ENCODE measurements around the gene DCDC2B.

DCDC2B gene

GRCh38 chr1:32200226-32201010 is 8.5 kb upstream of the DCDC2B start, which contains the start of gene CCDC28B:
TSS of gene CCDC28B (plus strand) at chr1:32200595. CDS start at chr1:32201936, 1,341 bp downstream.
- H3K36me3 Mint-ChIP-seq, result peaks cover 51% of the 10 kb centered on the region
- CTCF ChIA-PET, result interaction anchor here (1.5 to 2.0 kb wide), 3 partner anchors 15 to 92 kb away, joined by 4 to 10 read pairs (median 7); partner anchors contain the start of gene KPNA6

DNA sequence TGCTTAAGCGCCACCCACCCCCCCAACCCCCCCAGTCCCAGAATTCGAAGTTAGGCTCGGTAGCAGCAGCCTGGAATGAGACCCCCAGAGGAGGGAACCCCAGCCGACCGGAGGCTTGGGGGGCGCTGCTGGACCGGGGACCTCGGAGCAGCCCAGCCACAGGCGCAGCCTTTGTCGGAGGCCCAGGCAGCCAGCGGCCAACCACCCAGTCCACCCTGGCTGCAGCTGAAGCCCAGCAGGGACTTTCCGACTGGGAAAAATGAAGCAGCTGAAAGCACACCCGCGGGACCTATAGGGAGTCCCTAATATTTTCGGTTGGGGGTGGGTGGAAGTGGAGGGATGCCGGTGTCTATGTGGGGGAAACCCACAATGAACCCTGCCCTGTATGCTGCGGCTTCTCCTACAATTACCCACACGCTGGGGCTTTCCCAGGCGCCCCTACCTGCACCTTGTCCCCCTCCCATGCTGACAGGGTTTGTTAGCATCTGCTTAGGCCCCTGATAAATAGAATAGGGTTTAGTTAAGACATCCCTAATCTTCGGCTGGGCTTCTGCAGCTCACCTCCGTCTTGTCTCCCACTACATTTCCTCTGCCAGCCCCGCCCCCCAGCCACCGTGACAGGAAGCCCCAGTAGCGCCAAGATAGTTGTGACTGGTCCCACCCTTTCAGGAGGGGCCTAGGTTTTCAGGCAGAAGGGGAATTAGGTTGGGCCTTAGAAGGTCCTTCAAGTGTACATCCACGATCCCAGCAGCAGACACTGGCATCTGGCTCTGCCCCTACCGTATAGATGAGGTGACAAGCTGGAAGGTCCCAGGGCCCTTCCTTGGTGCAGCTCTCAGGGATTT is 7.7 kb upstream of the DCDC2B start:
- DNase-seq, result peak; percentile 91
- Mint-ChIP-seq H3K27ac (peak overlapping the region; percentile 95), H3K4me1 (peaks cover 81% of the 10 kb centered on the region), H3K4me3 (peak overlapping the region; percentile 84), H3K36me3 (peaks cover 45% of the 10 kb centered on the region), H3K9me3 (no peaks in the 10 kb centered on the region), H3K27me3 (no peaks in the 10 kb centered on the region)
- CTCF ChIA-PET, result interaction anchor here (1.5 to 2.0 kb wide), 2 partner anchors 14 to 93 kb away, joined by 7 to 10 read pairs; partner anchors contain the start of gene KPNA6

More at GRCh38 chr1:32200226-32201010, 8.5 kb upstream of the DCDC2B start, which contains the start of gene CCDC28B:
- Mint-ChIP-seq H3K9me3 (no peaks in the 10 kb centered on the region), H3K4me3 (peak within 1 kb of the TSS; percentile 84), H3K27me3 (no peaks in the 10 kb centered on the region), H3K27ac (peak within 1 kb of the TSS; percentile 95), H3K4me1 (peaks cover 81% of the 10 kb centered on the region)
- peak; percentile 73 for DNase-seq

DNA sequence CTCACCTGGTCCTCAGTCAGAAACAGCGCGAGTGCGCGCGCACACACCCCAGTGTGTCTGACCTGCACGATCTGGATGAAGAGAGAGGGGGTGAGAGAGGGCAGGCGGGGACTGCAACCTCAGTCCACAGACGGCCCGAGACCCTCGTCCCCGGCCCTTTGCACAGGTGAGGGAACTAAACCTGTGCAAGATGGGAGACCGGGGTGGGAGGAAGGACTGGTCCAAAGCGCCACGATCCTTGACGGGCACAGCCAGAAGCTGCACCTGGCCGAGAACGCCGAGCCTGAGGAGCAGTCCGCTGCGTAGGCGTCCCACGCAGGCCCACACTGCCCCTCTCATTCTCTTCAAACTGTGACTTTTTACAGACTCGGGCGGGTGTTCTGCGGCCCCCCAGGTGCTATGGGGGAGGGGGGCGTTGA is 3.9 kb upstream of the DCDC2B start:
- no peaks in the 10 kb centered on the region for H3K9me3 Mint-ChIP-seq
- DNase-seq, result no peak
- no peaks in the 10 kb centered on the region for H3K27me3 Mint-ChIP-seq
- H3K36me3 Mint-ChIP-seq, result peaks cover 25% of the 10 kb centered on the region
- H3K27ac Mint-ChIP-seq, result no peak overlapping the region
- H3K4me3 Mint-ChIP-seq, result peak overlapping the region; percentile 85
- peaks cover 56% of the 10 kb centered on the region for H3K4me1 Mint-ChIP-seq
- CTCF ChIA-PET, result interaction anchor here (3.7 kb wide), 1 partner anchor 11 kb away, joined by 35 read pairs; no protein-coding TSS in a partner anchor

DNA sequence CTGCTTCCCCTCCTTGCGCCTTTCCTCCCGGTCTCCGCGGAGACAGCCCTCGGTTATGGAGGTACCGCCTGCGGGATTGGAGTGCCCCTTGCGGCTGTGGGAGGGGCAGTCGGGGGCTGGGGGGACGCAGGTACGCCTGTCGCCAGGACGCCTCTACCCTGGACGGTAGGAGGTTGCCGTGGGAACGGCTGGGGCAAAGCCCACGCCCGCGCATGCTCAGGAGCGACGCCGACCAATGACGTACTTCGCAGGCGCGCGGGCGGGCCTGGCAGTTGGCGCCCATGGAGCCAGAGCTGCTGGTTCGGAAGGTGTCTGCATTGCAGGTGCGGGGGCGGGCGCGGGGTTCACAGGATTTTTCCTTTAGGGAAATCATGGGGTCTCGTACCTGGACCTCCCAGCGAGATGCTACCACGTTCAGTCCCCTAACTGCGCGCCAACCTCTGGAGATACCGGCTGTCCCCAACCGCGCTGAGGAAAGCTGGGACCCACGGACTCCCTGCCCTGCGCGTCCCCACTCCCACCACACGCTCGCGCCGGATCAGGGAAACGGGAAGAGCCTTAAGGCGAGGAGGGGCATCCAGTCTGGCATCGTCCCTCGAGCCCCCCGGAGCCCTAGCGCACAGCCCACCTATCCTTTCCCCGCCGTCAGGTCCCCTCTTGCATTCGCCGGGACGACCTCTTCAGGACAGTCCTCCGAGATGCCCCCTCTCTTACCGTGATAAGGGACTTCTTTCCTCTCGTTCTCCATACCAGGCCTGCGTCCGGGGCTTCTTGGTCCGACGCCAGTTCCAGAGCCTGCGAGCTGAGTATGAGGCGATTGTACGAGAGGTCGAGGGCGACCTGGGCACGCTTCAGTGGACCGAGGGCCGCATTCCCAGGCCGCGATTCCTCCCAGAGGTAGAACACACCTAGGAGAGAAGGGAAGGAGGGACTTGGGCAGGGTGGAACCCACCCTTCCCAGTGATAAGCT is 3.2 kb upstream of the DCDC2B start, which contains the start of gene IQCC:
IQCC (plus strand) TSS at position 271 of the 970 bp plus-strand sequence; CDS start at position 282, 11 bp downstream.
- CTCF ChIA-PET, result interaction anchor here (0.8 to 3.7 kb wide), 3 partner anchors 10 to 18 kb away, joined by 3 to 35 read pairs (median 3); no protein-coding TSS in a partner anchor
- no peaks in the 10 kb centered on the region for H3K9me3 Mint-ChIP-seq
- H3K27ac Mint-ChIP-seq, result peak within 1 kb of the TSS; percentile 82
- peak; percentile 90 for DNase-seq
- peaks cover 25% of the 10 kb centered on the region for H3K36me3 Mint-ChIP-seq
- peaks cover 50% of the 10 kb centered on the region for H3K4me1 Mint-ChIP-seq
- H3K27me3 Mint-ChIP-seq, result no peaks in the 10 kb centered on the region
- H3K4me3 Mint-ChIP-seq, result peak within 1 kb of the TSS; percentile 85

DNA sequence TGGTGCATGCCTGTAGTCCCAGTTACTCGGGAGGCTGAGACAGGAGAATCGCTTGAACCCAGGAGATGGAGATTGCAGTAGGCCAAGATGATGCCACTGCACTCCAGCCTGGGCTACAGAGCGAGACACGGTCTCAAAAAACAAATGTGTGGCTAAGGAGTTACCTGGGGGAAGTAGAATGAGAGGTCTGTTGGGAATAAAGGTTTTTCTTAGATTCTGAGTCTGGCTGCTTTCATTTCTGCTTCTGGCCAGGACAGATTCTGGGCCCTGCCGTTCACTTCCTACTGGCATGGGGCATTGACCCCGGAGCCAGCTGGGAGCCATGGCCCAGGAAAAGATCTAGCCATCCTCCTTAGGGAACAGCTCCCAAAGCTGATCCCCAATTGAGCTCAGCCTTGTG is 420 bp upstream of the DCDC2B start:
- peaks cover 31% of the 10 kb centered on the region for H3K4me1 Mint-ChIP-seq
- no peak for DNase-seq
- H3K36me3 Mint-ChIP-seq, result peaks cover 15% of the 10 kb centered on the region
- CTCF ChIA-PET, result interaction anchor here (0.9 to 3.7 kb wide), 2 partner anchors 7 to 186 kb away, joined by 3 to 35 read pairs; partner anchors contain the start of gene BSDC1
- H3K27ac Mint-ChIP-seq, result no peak overlapping the region
- H3K27me3 Mint-ChIP-seq, result no peaks in the 10 kb centered on the region
- H3K9me3 Mint-ChIP-seq, result no peaks in the 10 kb centered on the region
- no peak overlapping the region for H3K4me3 Mint-ChIP-seq

DNA sequence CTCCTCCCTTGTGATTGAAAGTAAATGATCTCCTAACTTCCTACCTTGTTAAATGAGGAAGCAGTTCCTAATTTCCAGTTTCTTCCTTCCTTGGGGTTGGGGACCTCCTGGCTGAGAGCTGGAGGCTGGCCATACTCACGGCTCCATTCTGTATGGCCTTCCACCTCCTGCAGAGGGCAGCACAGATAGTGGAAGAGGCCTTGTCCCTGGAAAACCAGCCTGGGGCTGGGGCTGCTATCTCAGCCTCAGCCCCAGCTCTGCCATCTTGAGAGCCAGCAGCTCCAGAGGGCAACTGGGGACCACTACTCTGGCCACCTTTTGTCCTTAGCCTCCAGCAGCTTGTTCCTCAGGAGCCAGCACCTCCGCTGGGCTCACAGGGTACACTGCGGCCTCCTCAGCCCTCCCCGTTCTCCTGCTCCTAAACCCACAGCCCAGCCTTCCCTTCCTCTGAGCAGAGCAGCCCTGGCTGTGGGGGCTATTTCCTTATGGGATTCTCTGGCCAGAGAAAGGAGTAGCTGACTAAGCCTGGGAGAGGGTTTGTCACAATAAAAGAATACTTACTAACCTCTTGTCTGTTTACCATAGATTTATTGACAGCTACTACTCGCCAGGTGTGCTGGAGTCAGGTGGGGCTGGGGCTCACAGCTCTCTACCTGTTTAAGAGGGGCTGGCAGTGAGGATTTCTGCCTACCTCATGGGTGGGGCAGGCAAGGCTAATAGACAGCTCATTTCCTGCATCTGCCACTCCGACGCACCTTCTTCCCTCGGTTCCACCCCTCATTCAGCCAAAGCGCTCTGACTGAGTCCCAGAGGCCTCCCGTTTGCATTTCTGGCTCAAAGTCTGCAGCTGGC is 7.0 kb downstream of the DCDC2B start:
- Mint-ChIP-seq H3K36me3 (peaks cover 23% of the 10 kb centered on the region), H3K27ac (peak overlapping the region; percentile 74), H3K9me3 (no peaks in the 10 kb centered on the region), H3K4me3 (no peak overlapping the region), H3K27me3 (no peaks in the 10 kb centered on the region), H3K4me1 (peaks cover 36% of the 10 kb centered on the region)
- peak; percentile 79 for DNase-seq
- CTCF ChIA-PET, result interaction anchor here (0.7 to 4.1 kb wide), 52 partner anchors 9 to 200 kb away, joined by 3 to 61 read pairs (median 5); partner anchors contain the start of genes BSDC1, CCDC28B, FAM167B and FAM229A

DNA sequence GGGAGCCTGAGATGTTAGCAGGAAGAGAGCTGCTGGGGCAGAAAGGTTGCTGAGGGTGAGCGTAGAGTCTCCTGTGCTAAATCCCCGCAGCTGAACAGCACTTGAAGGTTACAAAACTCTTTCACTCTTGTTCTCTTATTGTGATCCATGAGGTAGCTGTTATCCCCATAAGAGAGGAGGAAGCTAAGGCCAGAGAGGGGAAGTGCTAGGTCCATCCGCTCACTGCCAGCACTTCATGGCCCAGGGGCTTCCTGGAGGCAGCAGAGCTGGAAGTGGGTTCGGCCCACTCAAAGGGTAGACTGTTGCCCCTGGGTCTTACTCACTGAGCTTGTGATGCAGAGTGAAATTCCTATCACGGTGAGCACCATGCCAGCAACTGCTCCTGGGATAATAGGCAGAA is 7.7 kb downstream of the DCDC2B start:
- H3K27me3 Mint-ChIP-seq, result no peaks in the 10 kb centered on the region
- H3K4me3 Mint-ChIP-seq, result no peak overlapping the region
- H3K4me1 Mint-ChIP-seq, result peaks cover 44% of the 10 kb centered on the region
- CTCF ChIA-PET, result interaction anchor here (0.7 to 4.1 kb wide), 34 partner anchors 10 to 199 kb away, joined by 3 to 61 read pairs (median 8); partner anchors contain the start of genes BSDC1, CCDC28B, FAM167B and HDAC1
- H3K36me3 Mint-ChIP-seq, result peaks cover 23% of the 10 kb centered on the region
- H3K9me3 Mint-ChIP-seq, result no peaks in the 10 kb centered on the region
- H3K27ac Mint-ChIP-seq, result peak overlapping the region; percentile 74
- DNase-seq, result no peak

- CTCF ChIA-PET, result interaction anchor here (0.8 to 2.1 kb wide), 6 partner anchors 22 to 182 kb away, joined by 3 to 7 read pairs (median 3); no protein-coding TSS in a partner anchor
- no peak for DNase-seq
- Mint-ChIP-seq H3K9me3 (no peaks in the 10 kb centered on the region), H3K4me1 (peaks cover 62% of the 10 kb centered on the region), H3K27ac (peak overlapping the region; percentile 14), H3K4me3 (no peak overlapping the region), H3K27me3 (no peaks in the 10 kb centered on the region), H3K36me3 (peaks cover 27% of the 10 kb centered on the region)
Observed at GRCh38 chr1:32219022-32219421, 10.1 kb downstream of the DCDC2B start.

GRCh38 chr1:32220746-32221580 is 12.1 kb downstream of the DCDC2B start:
- Mint-ChIP-seq H3K36me3 (peaks cover 34% of the 10 kb centered on the region), H3K9me3 (no peaks in the 10 kb centered on the region), H3K4me1 (peaks cover 65% of the 10 kb centered on the region), H3K27ac (peak overlapping the region; percentile 24), H3K4me3 (peak overlapping the region; percentile 97), H3K27me3 (no peaks in the 10 kb centered on the region)
- DNase-seq, result no peak
- CTCF ChIA-PET, result interaction anchor here (0.8 to 2.1 kb wide), 6 partner anchors 27 to 192 kb away, joined by 3 to 7 read pairs (median 4); partner anchors contain the start of gene HDAC1

- peaks cover 62% of the 10 kb centered on the region for H3K4me1 Mint-ChIP-seq
- CTCF ChIA-PET, result interaction anchor here (0.9 to 2.7 kb wide), 2 partner anchors 27 to 70 kb away, joined by 3 to 19 read pairs; partner anchors contain the start of gene HDAC1
- H3K27ac Mint-ChIP-seq, result peak overlapping the region; percentile 96
- peaks cover 34% of the 10 kb centered on the region for H3K36me3 Mint-ChIP-seq
- H3K4me3 Mint-ChIP-seq, result peak overlapping the region; percentile 97
- no peaks in the 10 kb centered on the region for H3K27me3 Mint-ChIP-seq
- no peak for DNase-seq
- H3K9me3 Mint-ChIP-seq, result no peaks in the 10 kb centered on the region
Observed at GRCh38 chr1:32221581-32221979, 12.7 kb downstream of the DCDC2B start.

GRCh38 chr1:32221980-32222755 is 13.3 kb downstream of the DCDC2B start, which contains the start of the genes EIF3I and TMEM234:
TSS of gene EIF3I (plus strand) at chr1:32222407. CDS start at chr1:32222442, 35 bp downstream.
TSS of gene TMEM234 (minus strand) at chr1:32222353. CDS start at chr1:32222322, 31 bp downstream.
- CTCF ChIA-PET, result interaction anchor here (2.7 kb wide), 1 partner anchor 27 kb away, joined by 19 read pairs; no protein-coding TSS in a partner anchor
- H3K4me3 Mint-ChIP-seq, result peak within 1 kb of the TSS; percentile 97
- H3K27ac Mint-ChIP-seq, result peak within 1 kb of the TSS; percentile 96
- no peaks in the 10 kb centered on the region for H3K9me3 Mint-ChIP-seq
- H3K36me3 Mint-ChIP-seq, result peaks cover 29% of the 10 kb centered on the region
- peaks cover 57% of the 10 kb centered on the region for H3K4me1 Mint-ChIP-seq
- no peaks in the 10 kb centered on the region for H3K27me3 Mint-ChIP-seq
- peak; percentile 96 for DNase-seq

All from activated naive CD4-positive, alpha-beta T cell treated with anti-CD3 and anti-CD28 coated beads, Interleukin-2, amount 10 ng/mL, durations not matched to agents 7 days and 5 days (primary cell).